ENCODE data around the gene FRMD4B.

Gene FRMD4B

DNA sequence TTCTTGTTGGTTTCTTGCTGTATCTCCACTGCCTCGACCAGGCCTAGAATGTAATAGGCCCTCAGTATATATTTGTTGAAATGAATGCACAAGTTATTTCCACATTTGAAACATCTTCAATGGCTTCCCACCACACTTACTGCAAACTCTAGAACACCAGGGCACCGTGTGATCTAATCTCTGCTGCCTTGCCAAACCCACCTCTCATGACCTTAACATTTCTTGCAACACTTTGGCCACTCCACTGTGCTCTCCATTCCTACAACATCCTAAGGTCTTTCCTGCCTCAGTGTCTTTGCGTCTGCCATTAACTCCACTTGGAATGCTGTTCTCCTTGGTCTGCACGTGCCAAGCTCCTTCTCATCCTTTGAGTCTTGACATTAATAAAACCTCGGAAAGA, 14.1 kb downstream of the FRMD4B start:
- H3K27me3 ChIP-seq (ENCODE audit: insufficient read depth, low read length, poor library complexity, severe bottlenecking) = no peaks in the 10 kb centered on the region
- H3K4me1 ChIP-seq (ENCODE audit: insufficient read depth, low read length, poor library complexity, severe bottlenecking) = peaks cover 8% of the 10 kb centered on the region
- H3K9me3 ChIP-seq (ENCODE audit: insufficient read depth, low read depth, low read length) = no peaks in the 10 kb centered on the region
- H4K20me1 ChIP-seq (ENCODE audit: insufficient read depth, low read length, poor library complexity, severe bottlenecking) = no peaks in the 10 kb centered on the region
- H3K9ac ChIP-seq (ENCODE audit: low read depth, low read length, poor library complexity, severe bottlenecking) = no peak overlapping the region
- no peak overlapping the region for H3K4me2 ChIP-seq (ENCODE audit: low read depth, low read length, poor library complexity, severe bottlenecking)
- H3F3A ChIP-seq (ENCODE audit: low read depth) = no peaks in the 10 kb centered on the region
- no peaks in the 10 kb centered on the region for H3K9me2 ChIP-seq (replicated peaks; ENCODE audit: low read depth, low read length)
- no peaks in the 10 kb centered on the region for H3K79me2 ChIP-seq (ENCODE audit: insufficient read depth, low read length)
- no peak overlapping the region for H3K4me3 ChIP-seq (ENCODE audit: low read length, poor library complexity, severe bottlenecking)
- H3K36me3 ChIP-seq (ENCODE audit: insufficient read depth, low read length) = no peaks in the 10 kb centered on the region
- H2AFZ ChIP-seq (ENCODE audit: low read length) = no peak overlapping the region
- TF ChIP-seq EZH2phosphoT487 (IDR thresholded peaks at IDR 0.05; ENCODE audit: borderline replicate concordance) = no peak
- TF ChIP-seq, protein P1, sequence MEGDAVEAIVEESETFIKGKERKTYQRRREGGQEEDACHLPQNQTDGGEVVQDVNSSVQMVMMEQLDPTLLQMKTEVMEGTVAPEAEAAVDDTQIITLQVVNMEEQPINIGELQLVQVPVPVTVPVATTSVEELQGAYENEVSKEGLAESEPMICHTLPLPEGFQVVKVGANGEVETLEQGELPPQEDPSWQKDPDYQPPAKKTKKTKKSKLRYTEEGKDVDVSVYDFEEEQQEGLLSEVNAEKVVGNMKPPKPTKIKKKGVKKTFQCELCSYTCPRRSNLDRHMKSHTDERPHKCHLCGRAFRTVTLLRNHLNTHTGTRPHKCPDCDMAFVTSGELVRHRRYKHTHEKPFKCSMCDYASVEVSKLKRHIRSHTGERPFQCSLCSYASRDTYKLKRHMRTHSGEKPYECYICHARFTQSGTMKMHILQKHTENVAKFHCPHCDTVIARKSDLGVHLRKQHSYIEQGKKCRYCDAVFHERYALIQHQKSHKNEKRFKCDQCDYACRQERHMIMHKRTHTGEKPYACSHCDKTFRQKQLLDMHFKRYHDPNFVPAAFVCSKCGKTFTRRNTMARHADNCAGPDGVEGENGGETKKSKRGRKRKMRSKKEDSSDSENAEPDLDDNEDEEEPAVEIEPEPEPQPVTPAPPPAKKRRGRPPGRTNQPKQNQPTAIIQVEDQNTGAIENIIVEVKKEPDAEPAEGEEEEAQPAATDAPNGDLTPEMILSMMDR (conservative IDR thresholded peaks at IDR 0.05; ENCODE audit: low read length) = no peak

DNA sequence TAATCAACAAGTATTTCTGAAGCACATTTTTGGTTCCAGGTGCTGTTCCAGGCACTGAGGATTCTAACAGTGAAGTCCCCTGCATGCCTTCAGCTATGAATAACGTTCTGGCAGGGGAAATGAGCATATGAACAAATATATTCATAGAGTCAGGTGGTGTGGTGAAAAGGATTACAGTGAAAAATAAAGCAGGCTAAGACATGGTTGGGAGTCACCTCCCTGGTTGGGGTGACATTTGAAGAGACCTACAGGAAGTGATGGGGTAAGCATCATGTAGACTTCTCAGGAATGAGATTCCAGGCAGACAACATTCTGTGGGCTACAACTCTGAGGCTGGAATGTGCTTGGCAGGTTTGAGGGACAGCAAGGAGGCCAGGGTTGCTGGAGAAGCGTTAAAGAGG, 15.0 kb downstream of the FRMD4B start:
- TF ChIP-seq, protein P1 (conservative IDR thresholded peaks at IDR 0.05; ENCODE audit: low read length) = no peak
- no peak for TF ChIP-seq EZH2phosphoT487 (IDR thresholded peaks at IDR 0.05; ENCODE audit: borderline replicate concordance)
- Histone ChIP-seq H3F3A (ENCODE audit: low read depth) (no peaks in the 10 kb centered on the region), H3K9ac (ENCODE audit: low read depth, low read length, poor library complexity, severe bottlenecking) (no peak overlapping the region)

DNA sequence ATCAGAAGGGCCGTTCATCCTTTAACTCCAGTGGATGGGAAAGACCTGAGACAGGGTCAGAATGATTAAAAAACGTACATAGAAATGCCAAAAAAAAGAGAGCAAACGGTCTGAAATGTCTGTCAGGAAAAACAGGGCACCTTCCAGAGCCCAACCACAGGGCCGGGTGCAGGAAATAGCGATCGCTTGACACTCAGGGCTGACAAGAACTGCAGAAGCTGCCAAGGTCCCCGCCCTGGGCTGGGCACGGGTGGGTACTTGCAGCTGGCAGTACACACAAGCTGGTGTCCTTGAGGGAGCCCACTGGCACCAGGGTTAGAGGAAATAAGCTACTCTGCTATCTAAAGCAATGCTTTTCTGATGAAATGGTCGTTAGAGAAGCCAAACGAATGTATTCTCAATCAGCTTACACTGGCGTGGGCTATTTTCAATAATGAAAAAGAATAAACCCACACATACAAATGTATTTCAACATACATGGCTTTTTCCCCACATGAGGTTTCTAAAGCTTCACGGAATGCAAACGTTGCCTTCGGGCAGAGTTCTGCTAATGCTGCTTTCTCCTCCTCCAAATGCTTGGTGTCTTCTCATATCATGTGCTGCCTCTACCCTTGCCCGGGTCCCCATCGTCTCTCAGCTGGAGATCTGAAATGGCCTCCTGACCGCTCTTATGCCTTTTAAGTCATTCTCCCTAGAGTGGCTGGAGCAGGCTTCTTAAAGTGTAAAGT, 15.6 kb downstream of the FRMD4B start:
- no peaks in the 10 kb centered on the region for H3K79me2 ChIP-seq (ENCODE audit: insufficient read depth, low read length)
- H3F3A ChIP-seq (ENCODE audit: low read depth) = no peaks in the 10 kb centered on the region
- H3K36me3 ChIP-seq (ENCODE audit: insufficient read depth, low read length) = no peaks in the 10 kb centered on the region
- H2AFZ ChIP-seq (ENCODE audit: low read length) = peak overlapping the region; percentile 44
- H4K20me1 ChIP-seq (ENCODE audit: insufficient read depth, low read length, poor library complexity, severe bottlenecking) = no peaks in the 10 kb centered on the region
- no peaks in the 10 kb centered on the region for H3K27me3 ChIP-seq (ENCODE audit: insufficient read depth, low read length, poor library complexity, severe bottlenecking)
- peak overlapping the region; percentile 53 for H3K4me2 ChIP-seq (ENCODE audit: low read depth, low read length, poor library complexity, severe bottlenecking)
- no peak for TF ChIP-seq EZH2phosphoT487 (IDR thresholded peaks at IDR 0.05; ENCODE audit: borderline replicate concordance)
- H3K9me2 ChIP-seq (replicated peaks; ENCODE audit: low read depth, low read length) = no peaks in the 10 kb centered on the region
- peak overlapping the region; percentile 24 for H3K4me3 ChIP-seq (ENCODE audit: low read length, poor library complexity, severe bottlenecking)
- H3K9ac ChIP-seq (ENCODE audit: low read depth, low read length, poor library complexity, severe bottlenecking) = no peak overlapping the region
- H3K9me3 ChIP-seq (ENCODE audit: insufficient read depth, low read depth, low read length) = no peaks in the 10 kb centered on the region
- peaks cover 8% of the 10 kb centered on the region for H3K4me1 ChIP-seq (ENCODE audit: insufficient read depth, low read length, poor library complexity, severe bottlenecking)

More for the DNA sequence above, 15.0 kb downstream of the FRMD4B start:
- Histone ChIP-seq H3K4me3 (ENCODE audit: low read length, poor library complexity, severe bottlenecking) (no peak overlapping the region), H3K4me2 (ENCODE audit: low read depth, low read length, poor library complexity, severe bottlenecking) (no peak overlapping the region), H4K20me1 (ENCODE audit: insufficient read depth, low read length, poor library complexity, severe bottlenecking) (no peaks in the 10 kb centered on the region), H2AFZ (ENCODE audit: low read length) (0 out of 2 replicates have a peak overlapping the region, but pooled peaks have one; percentile 6), H3K36me3 (ENCODE audit: insufficient read depth, low read length) (no peaks in the 10 kb centered on the region), H3K9me3 (ENCODE audit: insufficient read depth, low read depth, low read length) (no peaks in the 10 kb centered on the region), H3K79me2 (ENCODE audit: insufficient read depth, low read length) (no peaks in the 10 kb centered on the region), H3K4me1 (ENCODE audit: insufficient read depth, low read length, poor library complexity, severe bottlenecking) (peaks cover 8% of the 10 kb centered on the region), H3K9me2 (replicated peaks; ENCODE audit: low read depth, low read length) (no peaks in the 10 kb centered on the region), H3K27me3 (ENCODE audit: insufficient read depth, low read length, poor library complexity, severe bottlenecking) (no peaks in the 10 kb centered on the region)

Measured in Loucy (cell line).